Transverse colon (tissue), 3 donors: ENCODE data around the gene SASH1.

ENCODE experiments used
- CTCF ChIP-seq, 5 experiments: fragments of 200-600 bp in 3 of 5; fragments of 450-650 bp in 2 of 5; sonication (generic) in 3 of 5; IDR thresholded peaks; 1 replicate in 2 of 5; 2 replicates in 3 of 5; pipeline ENCODE4 v1.5.1; 2016 to 2017; ENCODE audit warnings: antibody characterized with exemption in 5 of 5, inconsistent platforms in 3 of 5, mild to moderate bottlenecking in 2 of 5, moderate library complexity in 1 of 5
- POLR2A ChIP-seq: fragments of 450-650 bp; IDR thresholded peaks from one replicate; pipeline ENCODE4 v1.6.1; 2016; ENCODE audit warnings: antibody characterized with exemption, mild to moderate bottlenecking, moderate library complexity

- no peak for TF ChIP-seq POLR2A
- TF ChIP-seq CTCF (IDR thresholded peaks at IDR 0.05): no peak
Measured at GRCh38 chr6:148514091-148514845, 171.6 kb downstream of the SASH1 start.
